ENCODE measurements around the gene FAM43A.

- TF ChIP-seq CTCF (conservative IDR thresholded peaks at IDR 0.05 in 1 of 2, IDR thresholded peaks at IDR 0.05 in 1 of 2; ENCODE audit: extremely low read depth in 1 of 2, insufficient read depth in 1 of 2, low read depth in 1 of 2, low read length in 2 of 2) (no peak), EZH2 (IDR thresholded peaks at IDR 0.05; ENCODE audit: borderline replicate concordance, low read length) (no peak)
These were observed 46.9 kb downstream of the FAM43A start for GRCh38 chr3:194732617-194733016.

All from mammary epithelial cell (primary cell).